CD4-positive, alpha-beta T cell treated with Interleukin-4 for 1 hour (primary cell): ENCODE data around the gene AHI1.
A peak's percentile ranks its signal among the peaks of the same experiment; 100 is the strongest.

Source experiments
- DNase-seq, 2 donors: peaks; one replicate each; pipeline ENCODE4 v3.0.0-alpha.2; 2020 to 2022

Gene AHI1

DNA sequence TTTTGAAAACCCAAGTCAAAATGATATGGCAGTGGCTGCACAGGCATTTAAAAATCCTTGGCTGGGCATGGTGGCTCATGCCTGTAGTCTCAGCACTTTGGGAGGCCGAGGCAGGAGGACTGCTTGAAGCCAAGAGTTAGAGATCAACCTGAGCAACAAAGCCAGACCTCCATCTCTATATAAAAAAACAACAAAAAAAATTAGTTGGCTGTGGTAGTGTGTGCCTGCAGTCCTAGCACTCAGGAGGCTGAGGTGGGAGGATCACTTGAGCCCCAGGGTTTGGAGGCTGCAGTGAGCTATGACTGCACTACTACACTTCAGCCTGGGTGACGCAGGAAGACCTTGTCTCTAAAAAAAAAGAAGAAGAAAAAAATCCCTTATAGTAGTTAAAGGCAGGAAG, 173.6 kb downstream of the AHI1 start:
- DNase-seq = no peak

DNA sequence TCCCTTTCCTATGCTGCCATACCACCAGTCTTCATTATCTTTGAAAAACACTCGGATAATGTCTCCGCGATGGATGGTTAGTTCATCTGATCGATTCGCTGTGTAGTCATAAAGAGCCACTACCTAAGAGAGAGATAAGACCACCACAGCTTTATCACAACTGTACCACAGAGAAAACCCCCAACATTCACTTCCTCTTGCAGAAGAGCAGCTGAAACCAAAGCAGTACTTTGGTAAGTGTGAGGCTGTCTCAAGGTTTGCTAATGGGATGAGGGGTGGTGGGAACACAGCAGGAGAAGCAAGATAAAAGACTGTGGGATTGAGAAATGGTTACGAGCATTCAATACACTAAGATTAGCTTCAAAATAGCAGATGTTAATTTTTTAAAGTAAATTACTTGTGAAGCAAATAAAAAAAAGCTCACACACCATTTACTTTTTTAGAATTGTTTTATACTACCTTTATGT, 174.3 kb downstream of the AHI1 start:
- peak; percentile 4 to 16 for DNase-seq

DNA sequence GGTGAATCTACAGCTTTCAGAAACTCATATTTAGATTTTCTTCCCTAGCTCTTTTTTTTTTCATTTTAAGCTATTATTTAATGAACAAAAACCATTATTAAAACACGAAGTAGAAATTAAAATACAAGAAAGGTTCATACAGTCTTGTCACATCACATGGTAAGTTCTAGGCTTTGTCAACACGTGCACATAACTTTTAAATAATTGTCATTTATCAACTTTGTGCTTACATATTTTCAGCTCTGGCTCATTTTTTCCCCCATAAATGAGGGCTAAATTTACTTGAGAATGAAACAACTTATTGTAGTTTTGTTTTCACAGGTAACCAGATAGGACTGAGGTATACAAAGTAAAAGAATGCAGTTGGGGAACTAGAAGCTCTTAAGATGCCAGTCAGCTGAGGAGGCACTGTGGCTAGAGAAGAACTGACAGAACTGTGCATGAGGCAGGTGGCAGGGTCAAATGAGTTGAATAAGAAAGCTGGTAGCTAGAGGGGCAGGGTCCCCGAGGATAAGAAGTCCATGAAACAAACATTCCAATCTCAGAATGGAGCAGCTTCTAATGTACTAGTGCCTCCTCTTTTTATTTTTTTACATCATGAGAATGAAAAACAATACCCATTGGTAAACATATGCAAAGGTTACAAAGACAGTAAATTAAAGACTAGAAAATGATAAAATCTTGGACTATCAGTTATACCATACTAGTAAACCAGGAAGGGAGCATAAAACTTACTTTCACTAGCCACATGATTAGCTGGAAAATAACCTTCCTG, 174.9 kb downstream of the AHI1 start:
- DNase-seq = no peak

DNA sequence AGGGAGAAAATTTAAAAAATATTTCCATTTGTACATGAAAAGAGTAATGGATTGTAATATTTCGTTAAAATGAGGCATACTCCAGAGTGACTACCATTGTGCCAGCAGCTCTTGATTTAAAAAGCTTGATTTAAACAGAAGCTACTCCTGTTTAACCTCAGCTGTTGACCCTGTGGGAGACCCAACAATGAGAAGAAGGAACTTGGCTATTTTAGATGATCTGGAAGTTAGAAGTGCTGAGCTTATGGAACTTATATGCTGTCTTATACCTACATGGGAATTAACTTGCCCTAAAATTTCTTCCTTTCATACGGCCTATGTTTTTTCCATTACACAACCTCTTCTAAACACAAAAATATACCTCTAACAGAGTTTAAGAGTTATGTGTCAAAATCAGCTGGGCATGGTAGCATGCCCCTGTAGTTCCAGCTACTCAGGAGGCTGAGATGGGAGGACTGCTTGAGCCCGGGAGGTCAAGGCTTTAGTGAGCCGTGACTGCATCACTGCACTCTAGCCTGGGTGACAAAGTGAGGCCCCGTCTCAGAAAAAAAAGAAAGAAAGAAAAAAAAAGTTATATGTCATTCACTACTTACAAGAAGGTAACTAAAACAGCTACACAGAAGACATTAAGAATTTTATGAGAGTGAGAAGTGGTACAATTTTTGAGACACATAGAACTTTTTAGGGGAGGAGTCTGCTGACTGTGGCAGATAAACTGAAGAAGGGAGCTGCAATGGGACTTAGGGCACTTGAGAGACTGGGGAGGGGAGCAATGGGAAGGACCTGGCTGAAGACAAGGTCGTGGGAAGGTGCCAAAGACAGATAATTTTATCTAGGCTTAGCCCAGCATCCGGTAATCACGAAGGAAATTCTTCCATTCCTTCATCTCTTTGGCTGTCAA, 176.6 kb downstream of the AHI1 start:
- no peak for DNase-seq

DNA sequence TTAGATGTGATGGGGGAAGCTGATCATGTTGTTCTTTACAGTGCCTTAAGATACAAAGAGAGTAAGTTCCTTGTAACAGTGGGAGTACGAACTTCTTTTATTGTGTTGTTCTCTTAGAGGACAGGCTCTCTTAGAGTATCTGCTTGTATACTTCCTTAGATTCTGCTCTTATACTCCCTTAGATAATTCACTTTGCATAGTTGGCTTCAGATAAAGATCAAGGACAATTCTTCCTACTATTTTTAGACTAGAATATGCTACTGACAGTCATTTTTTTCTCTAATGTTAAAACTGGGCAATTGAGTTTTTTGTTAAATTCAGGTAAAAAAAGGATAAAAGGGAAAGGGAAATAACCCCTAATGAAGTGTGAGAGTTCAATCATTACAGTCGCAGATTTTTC, 177.7 kb downstream of the AHI1 start:
- no peak for DNase-seq

DNA sequence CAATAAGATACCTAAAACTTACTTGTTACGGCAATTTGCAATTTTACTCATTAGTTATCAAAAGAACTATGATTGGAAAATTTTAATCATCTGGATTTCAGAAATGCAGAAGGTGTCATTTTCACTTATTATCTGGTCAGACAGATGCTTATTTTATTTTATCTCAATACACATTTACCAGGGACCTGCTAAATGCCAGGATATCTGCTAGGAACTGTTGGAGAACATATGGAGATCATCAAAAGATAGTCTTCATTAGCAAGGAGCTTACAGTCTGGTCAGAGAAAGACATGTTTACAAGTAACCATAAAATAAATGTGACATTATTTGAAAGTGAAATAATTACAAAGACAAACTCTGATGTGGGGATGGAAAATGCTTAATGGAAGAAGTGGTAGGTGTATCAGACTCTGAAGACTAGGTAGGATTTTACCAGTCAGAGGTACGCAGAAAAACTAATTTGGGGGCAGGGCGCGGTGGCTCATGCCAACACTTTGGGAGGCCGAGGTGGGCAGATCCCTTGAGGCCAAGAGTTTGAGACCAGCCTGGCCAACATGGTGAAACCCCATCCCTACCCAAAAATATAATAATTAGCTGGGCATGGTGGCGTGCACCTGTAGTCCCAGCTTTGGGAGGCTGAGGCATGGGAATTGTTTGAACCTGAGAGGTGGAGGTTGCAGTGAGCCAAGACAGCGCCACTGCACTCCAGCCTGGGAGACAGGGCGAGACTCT, 178.6 kb downstream of the AHI1 start:
- DNase-seq = no peak

DNA sequence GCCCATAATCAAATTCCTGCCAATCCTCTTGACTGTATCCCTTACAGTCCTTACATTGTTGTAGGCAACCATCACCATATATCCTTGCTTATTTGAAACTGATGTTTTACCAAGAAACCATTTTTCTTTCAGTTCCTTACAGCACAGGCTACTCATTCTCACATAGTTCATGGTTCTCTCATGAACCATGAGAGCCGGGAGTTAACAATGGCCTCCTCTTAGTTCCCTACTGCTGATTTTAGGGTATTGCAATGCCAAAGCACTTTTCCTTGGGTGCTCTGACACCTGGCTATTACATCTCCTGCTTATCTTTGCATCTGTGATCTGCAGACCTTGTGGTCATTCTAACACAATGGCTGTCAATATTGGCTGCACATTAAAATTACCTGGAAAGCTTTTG, 183.0 kb downstream of the AHI1 start:
- DNase-seq = no peak

DNA sequence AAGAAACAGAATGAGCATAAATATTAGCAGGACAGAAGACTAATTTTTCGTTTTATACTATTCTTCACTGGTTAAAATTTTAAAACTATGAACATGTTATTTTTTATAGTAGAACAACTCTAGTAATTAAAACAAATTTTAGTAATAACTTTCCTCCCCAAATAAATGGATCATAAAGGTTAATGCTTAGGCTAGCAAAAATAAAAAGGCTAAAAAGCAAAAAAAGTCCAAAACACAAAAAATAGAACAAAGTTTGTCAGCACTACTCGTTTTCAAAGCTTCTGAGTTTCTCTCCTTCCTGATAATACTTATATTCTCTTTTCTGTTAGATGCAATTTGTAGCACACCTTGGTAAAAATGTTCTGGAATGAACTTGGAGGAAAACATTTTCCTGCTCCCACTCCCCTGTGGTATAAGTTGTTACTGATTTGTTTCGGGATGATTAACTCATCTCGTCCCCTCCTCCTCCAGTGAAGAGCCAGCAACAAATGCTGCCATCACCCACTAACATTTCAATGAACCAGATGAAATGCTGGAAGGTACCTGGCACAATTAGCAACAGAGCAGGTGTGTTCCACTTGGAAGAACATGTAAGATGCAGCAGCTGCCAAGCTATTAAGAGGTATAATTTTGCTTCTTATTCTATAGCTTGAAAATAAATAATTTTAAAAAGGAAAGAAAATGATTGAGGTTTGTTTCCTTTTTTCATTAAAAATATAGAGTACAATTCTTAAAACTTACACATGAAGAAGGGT, 185.9 kb downstream of the AHI1 start:
- no peak for DNase-seq

DNA sequence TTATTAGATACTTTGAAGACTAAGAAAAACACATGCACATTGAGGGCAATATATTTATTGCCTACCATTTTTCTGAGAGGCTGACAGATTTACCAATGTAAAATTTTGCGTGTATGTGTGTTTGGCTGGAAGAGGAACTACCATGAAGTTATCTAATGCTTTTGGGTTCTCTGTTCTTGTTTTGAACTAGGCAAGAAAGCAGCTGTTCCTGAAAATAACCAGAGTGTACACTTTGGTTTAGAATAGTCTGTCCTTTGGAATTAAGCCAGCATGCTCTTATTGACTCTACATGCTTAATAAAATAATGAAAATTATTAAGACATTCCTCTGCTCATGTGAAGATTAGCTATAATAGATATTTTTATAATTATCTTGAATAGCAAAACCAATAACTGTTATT, 187.2 kb downstream of the AHI1 start:
- DNase-seq = no peak

DNA sequence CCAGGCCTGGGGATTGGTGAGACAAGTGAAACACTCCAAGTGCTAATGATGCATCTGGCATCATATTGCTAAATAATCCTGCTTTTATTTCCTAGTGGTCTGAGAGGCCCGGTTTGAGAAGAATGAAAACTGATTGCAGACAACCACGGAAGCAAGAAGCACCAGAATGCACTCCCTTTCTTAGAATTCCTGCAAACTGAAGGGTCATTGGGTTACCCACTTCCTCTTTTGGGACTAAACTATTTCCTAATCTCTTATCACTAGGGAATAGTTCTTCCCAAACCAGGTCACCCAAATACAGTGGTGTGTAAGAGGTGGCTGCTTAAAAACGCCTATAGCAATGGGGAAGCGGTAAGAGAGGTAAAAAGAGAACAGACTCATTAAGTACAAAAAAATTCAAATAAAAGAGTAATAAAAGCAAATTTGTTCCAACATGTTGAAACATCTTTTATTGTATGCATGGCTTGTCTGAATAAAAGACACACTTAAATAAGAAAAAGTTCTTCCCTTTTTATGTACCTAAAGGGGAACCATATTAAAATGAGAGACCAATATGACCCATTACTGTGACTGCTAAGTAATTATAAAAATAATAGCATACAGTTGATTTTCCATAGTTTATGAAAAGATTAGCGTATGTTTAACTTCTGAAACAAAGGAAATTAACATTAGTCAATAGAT, 190.7 kb downstream of the AHI1 start:
- DNase-seq = no peak

DNA sequence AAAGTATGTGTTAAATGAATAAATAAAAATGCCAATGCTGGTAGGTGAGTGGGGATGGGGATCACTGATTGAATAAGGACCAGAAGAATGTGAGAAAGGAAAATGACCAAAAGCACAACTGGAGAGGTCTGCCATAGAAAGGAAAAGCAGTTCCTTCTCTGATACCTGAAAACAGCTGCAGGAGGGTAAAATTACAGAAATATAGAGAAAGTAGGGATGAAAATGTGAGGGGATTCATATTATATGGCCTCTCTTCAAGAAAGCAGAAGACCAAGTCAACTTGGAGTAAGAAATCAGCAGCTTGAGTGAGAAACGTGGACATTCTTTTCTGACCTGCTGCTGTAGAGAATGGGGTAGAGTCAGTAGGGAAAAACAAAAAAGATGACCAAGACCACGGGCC, 191.4 kb downstream of the AHI1 start:
- DNase-seq = no peak

DNA sequence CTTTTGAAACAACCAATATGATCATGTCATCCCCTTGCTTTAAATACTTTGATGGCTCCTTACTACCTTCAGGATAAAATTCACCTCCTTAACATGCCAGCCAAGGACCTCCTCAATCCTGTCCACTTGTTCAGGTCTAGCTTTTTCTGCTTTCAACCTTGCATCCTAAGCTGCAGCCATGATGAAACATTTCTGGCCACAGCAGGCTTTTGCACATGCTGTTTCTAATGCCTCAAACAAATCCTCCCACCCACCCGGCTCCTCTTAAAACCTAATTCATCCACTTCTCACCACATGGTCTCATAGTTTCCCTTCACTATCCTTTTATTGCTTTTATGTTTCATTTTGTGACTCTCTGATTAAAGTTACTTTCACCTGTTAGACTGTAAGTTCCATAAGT, 191.9 kb downstream of the AHI1 start:
- no peak for DNase-seq

DNA sequence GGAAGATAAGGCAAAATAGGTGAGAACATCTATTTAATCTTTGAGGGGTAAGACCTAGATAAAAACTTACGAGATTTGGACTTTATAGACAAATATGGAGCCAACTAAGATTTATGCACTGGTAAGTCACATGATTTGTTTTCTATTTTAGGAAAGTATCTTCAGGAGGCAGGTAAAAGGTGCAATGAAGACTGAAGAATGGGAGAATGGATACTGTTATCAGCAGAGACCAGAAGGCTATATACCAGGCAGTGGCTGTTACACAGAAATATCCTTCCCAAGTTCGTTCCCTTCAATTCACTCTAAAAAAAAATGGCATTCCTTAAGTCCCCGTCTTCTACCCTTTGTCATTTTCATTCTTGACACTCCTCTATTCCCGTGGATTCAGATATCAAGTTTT, 192.7 kb downstream of the AHI1 start:
- no peak for DNase-seq

DNA sequence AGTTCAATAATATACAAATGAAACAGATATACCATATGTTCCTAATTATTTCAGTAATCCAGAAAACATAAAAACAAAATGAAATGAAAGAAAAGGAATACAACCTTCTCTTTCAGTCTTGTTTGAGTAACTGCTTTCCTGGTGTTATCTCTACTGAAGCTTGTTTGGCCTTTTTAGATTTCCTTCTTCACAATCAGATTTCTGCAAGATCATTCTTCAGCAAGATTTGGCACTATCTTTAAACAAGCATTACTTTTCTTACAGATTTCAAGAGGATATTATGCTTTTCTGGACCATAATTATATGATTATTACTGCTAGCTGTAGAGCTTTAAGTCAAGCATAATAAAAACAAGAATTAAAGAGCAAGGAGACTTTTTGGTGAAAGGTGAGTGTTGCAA, 196.2 kb downstream of the AHI1 start:
- DNase-seq = no peak

DNA sequence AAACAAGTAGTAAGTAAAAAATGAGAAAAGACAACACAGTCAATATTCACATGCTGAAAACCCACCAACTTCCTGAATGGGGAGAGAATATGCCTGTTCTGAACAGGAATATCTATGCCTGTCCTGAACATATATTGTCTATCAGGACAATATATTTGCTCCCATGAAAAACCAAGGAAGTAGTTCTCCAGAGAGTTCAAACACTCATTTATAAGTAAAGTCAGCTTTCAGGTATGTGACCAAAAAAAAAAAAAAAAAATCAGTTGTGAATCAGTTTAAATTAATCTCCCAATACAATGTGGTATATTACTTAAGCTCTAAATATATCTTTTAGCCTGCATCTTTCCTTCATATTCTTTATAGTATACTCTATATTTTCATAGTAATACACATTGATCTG, 197.0 kb downstream of the AHI1 start:
- no peak for DNase-seq

DNA sequence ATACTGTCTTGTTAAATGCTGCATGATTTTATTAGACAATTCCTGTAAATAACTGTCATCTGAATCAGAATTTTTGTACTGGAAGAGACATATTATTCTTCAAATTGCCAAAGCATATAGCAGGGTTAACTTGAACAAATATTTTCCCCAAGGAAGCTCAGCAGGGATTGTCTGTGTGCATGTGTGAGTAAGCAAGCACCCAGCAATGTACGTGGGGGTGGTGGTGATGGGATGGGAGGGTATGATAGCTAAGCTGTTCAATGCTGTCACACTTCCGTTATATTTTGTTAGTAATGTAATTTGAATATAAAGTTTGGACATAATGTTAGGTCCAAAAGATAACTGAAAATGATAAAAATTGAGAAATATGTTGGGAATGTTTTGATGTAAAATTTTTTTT, 198.3 kb downstream of the AHI1 start:
- no peak for DNase-seq

DNA sequence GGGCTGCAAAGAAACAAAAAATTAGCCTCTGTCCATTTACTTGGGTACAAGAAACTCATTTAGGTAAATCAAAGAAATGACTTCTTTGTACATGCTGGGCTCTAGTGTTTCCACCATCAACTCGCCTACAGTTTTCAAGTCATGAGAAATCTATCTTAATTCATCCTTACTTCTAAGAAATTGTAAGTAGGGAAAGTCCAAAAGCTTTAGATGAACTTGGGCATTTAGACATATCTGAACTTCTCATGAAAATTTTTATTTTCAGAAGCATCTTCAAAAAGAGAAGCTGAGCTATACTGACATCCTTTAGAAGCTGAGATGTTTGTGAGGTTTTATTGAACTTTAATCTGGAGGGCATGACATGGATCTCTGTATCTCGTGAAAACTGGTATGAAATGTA, 199.1 kb downstream of the AHI1 start:
- DNase-seq = no peak

DNA sequence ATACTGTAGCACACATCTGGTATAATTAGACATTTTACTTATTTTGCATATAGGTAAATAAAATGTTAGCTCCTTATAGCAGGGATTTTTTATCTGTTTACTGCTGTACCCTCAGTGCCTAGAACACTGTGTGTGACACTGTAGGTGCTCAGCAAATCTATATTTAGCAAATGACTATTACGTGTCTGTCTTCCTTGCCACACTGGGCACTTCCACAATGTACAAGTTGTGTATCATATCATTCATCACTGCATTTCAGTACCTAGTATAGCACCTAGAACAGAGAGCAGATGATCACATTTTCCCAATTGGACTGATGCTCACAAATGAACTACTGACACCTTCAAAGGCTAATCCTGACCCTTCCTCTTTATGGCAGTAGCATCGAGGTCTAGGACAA, 200.8 kb downstream of the AHI1 start:
- no peak for DNase-seq

DNA sequence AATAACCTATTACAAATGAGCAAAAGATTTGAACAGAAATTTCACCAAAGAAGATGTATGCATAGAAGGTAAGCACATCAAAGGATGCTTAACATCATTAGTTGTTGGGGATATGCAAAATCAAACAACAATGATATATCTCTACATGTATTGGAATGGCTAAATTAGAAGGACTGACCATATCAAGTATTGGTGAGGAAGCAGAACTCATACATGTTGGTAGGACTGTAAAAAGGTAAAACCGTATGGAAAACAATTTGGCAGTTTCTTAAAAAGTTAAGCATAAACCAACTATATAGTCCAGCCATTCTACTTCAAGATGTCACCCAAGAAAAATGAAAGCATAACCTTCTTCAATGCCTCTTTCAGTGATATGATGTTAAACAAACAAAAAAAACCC, 202.5 kb downstream of the AHI1 start:
- no peak for DNase-seq

DNA sequence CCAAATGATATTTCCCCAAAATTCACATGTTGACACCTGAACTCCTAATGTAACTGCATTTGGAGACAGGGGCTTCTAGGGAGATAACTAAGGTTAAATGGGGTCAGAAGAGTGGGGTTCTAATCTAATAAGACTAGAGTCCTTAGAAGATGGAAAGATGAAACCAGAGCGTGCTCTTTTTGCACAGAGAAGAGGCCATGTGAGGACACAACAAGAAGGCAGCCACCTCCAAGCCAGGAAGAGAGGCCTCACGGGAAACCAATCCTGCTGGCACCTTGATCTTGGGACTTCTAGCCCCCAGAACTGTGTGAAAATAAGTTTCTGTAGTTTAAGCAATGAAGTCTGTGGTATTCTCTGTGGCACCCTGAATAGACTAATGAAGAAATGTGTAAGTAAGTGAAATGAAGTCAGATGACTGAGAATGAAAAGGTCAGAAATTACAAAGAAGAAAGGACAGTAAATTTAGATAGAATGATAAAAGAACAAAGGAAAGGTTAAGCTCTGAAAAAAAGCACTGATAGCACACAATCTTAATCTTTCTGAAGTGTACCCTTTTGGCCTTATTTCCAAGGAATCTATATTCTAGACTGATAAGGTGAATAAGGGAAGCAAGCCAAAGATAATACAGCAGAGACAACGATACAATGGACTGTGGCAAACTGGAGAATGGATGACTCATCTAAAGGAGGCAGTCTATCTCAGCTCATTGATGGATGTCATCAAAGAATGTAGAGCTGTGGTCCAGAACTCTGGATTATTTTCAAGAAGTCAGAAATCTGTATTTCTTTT, 206.1 kb downstream of the AHI1 start:
- no peak for DNase-seq

DNA sequence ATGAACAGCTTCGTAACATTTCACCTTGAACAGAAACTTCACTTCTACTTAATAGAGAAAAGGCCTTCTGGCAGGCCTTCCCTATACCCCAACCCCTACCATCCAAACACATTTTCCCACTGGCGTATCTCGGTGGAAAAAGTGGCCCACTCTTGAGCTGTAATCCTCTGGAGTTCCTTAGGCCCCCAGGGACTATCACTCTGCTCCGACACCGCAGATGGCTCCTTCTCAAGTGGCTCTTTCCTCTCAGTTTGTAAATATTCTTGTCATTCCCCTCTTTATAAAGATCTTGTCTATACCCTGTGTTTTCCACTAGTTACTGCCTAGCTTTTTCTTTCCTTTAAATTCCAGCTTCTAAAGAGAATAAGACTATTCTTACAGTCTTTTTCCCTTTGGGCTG, 207.7 kb downstream of the AHI1 start:
- no peak for DNase-seq
